Osteoblast (primary cell): ENCODE data around the gene TLL1. TPM values are rescaled to one million over a fixed set of nuclear protein-coding genes. Genes with fewer than 3 reads are reported as not detected.

Experiments
- DNase-seq: peaks from one replicate; pipeline ENCODE4 v3.0.0; 2011; ENCODE audit warnings: low spot score, mixed read lengths; ENCODE audit not compliant: insufficient read length; ENCODE audit errors: missing footprints
- H2AFZ ChIP-seq: 2 replicates; pipeline ENCODE4 v1.6.0; 2011; ENCODE audit warnings: mild to moderate bottlenecking, low read length
- H3K27ac ChIP-seq: 2 replicates; pipeline ENCODE4 v1.5.1; 2011; ENCODE audit warnings: mild to moderate bottlenecking, low read depth, low read length, moderate library complexity
- H3K27me3 ChIP-seq: 2 replicates; pipeline ENCODE4 v1.6.0; 2012; ENCODE audit warnings: mild to moderate bottlenecking, control low read depth, inconsistent platforms, low read length, moderate library complexity; ENCODE audit not compliant: insufficient read depth
- H3K36me3 ChIP-seq: 2 replicates; pipeline ENCODE4 v1.5.1; 2011; ENCODE audit warnings: mild to moderate bottlenecking, low read length, control low read depth, moderate library complexity; ENCODE audit not compliant: insufficient read depth
- H3K4me1 ChIP-seq: 2 replicates; pipeline ENCODE4 v1.5.1; 2011; ENCODE audit warnings: mild to moderate bottlenecking, low read length, control low read depth, moderate library complexity; ENCODE audit not compliant: insufficient read depth
- H3K4me2 ChIP-seq: 2 replicates; pipeline ENCODE4 v1.6.0; 2011; ENCODE audit warnings: mild to moderate bottlenecking, low read length; ENCODE audit not compliant: insufficient read depth
- H3K4me3 ChIP-seq: fragments of 200-600 bp; sonication (generic); 3 replicates; pipeline ENCODE4 v1.5.1; 2012; ENCODE audit warnings: mild to moderate bottlenecking, low read length, inconsistent platforms; ENCODE audit not compliant: insufficient read depth
- H3K79me2 ChIP-seq: 2 replicates; pipeline ENCODE4 v1.6.0; 2012; ENCODE audit warnings: mild to moderate bottlenecking, low read length, control low read depth, inconsistent platforms; ENCODE audit not compliant: insufficient read depth
- H3K9me3 ChIP-seq: 2 replicates; pipeline ENCODE4 v1.5.1; 2011; ENCODE audit warnings: low read depth, low read length, control low read depth
- H4K20me1 ChIP-seq: 2 replicates; pipeline ENCODE4 v1.6.0; 2012; ENCODE audit warnings: mild to moderate bottlenecking, low read length, control low read depth; ENCODE audit not compliant: insufficient read depth
- CTCF ChIP-seq: IDR thresholded peaks from 2 replicates; pipeline ENCODE4 v1.5.1; 2011; ENCODE audit warnings: mild to moderate bottlenecking, low read depth, low read length, moderate library complexity; ENCODE audit errors: extremely low read depth
- total RNA-seq: library from RNA; depleted of rRNA; stranded (reverse); fragments of >200 nt; gene quantifications from 2 replicates; pipeline ENCODE4 v1.2.3, GENCODE V29; 2012

The TLL1 gene
- total RNA-seq, 1 donor: 0.36 TPM

- TF ChIP-seq CTCF: no peak
- no peak for DNase-seq
- Histone ChIP-seq H3K27me3 (no peaks in the 10 kb centered on the region), H3K9me3 (no peaks in the 10 kb centered on the region), H3K4me1 (no peaks in the 10 kb centered on the region), H4K20me1 (no peaks in the 10 kb centered on the region), H3K36me3 (no peaks in the 10 kb centered on the region), H3K79me2 (no peaks in the 10 kb centered on the region), H3K27ac (no peak overlapping the region), H3K4me2 (no peak overlapping the region), H3K4me3 (no peak overlapping the region), H2AFZ (no peak overlapping the region)
These were observed 161.9 kb downstream of the TLL1 start for GRCh38 chr4:166034965-166035364.

GRCh38 chr4:166039822-166040221 is 166.8 kb downstream of the TLL1 start:
- DNase-seq: no peak
- Histone ChIP-seq H3K4me2 (no peak overlapping the region), H3K4me3 (no peak overlapping the region), H3K27ac (no peak overlapping the region), H3K9me3 (no peaks in the 10 kb centered on the region), H3K4me1 (no peaks in the 10 kb centered on the region), H4K20me1 (no peaks in the 10 kb centered on the region), H3K27me3 (no peaks in the 10 kb centered on the region), H3K36me3 (no peaks in the 10 kb centered on the region), H2AFZ (no peak overlapping the region), H3K79me2 (no peaks in the 10 kb centered on the region)
- TF ChIP-seq CTCF: no peak

GRCh38 chr4:166042510-166043055 is 169.5 kb downstream of the TLL1 start:
- Histone ChIP-seq H3K4me3 (no peak overlapping the region), H3K79me2 (no peaks in the 10 kb centered on the region), H4K20me1 (no peaks in the 10 kb centered on the region), H3K27ac (no peak overlapping the region), H3K4me1 (no peaks in the 10 kb centered on the region), H3K4me2 (no peak overlapping the region), H3K27me3 (no peaks in the 10 kb centered on the region), H3K9me3 (no peaks in the 10 kb centered on the region), H3K36me3 (no peaks in the 10 kb centered on the region), H2AFZ (no peak overlapping the region)
- no peak for TF ChIP-seq CTCF
- DNase-seq: no peak

- H3K9me3 ChIP-seq: no peaks in the 10 kb centered on the region
- no peak overlapping the region for H3K27ac ChIP-seq
- no peak for TF ChIP-seq CTCF
These were observed 170.8 kb downstream of the TLL1 start for GRCh38 chr4:166043801-166044200.

More at GRCh38 chr4:166043801-166044200, 170.8 kb downstream of the TLL1 start:
- DNase-seq: no peak
- Histone ChIP-seq H3K79me2 (no peaks in the 10 kb centered on the region), H3K4me3 (no peak overlapping the region), H2AFZ (no peak overlapping the region), H3K36me3 (no peaks in the 10 kb centered on the region), H4K20me1 (no peaks in the 10 kb centered on the region), H3K27me3 (no peaks in the 10 kb centered on the region), H3K4me2 (no peak overlapping the region), H3K4me1 (no peaks in the 10 kb centered on the region)
